Vagina (tissue), 2 donors: Measurements from ENCODE around the gene AKAP7. TPM values are rescaled to one million over a fixed set of nuclear protein-coding genes. Genes with fewer than 3 reads are reported as not detected.
"Not testable (repeated sequence)": the region's sequence is repeated elsewhere in the genome, so short reads cannot be mapped to it uniquely, and the experiment has no call there.

Source experiments
- DNase-seq, 2 donors: peaks; one replicate each; pipeline ENCODE4 v3.0.0-alpha.2; 2017; ENCODE audit errors: extremely low spot score in 2 of 2
- H3K27ac ChIP-seq: fragments of 200-600 bp; sonication (generic); one replicate; pipeline ENCODE4 v1.5.1; 2019
- H3K27me3 ChIP-seq: fragments of 200-600 bp; sonication (generic); one replicate; pipeline ENCODE4 v1.5.1; 2019
- H3K36me3 ChIP-seq, 2 donors: fragments of 200-600 bp; sonication (generic); one replicate each; pipeline ENCODE4 v1.5.1; 2017 to 2019
- H3K4me1 ChIP-seq: fragments of 200-600 bp; sonication (generic); one replicate; pipeline ENCODE4 v1.5.1; 2019
- H3K4me3 ChIP-seq, 2 donors: fragments of 200-600 bp; sonication (generic); 1 replicate in 1 of 2; 2 replicates in 1 of 2; pipeline ENCODE4 v1.5.1; 2016 to 2019
- H3K9me3 ChIP-seq: fragments of 200-600 bp; sonication (generic); one replicate; pipeline ENCODE4 v1.5.1; 2019
- CTCF ChIP-seq, 3 experiments: fragments of 450-650 bp in 2 of 3; fragments of 200-600 bp in 1 of 3; sonication (generic) in 1 of 3; IDR thresholded peaks; one replicate each; pipeline ENCODE4 v1.5.1; 2017 to 2019; ENCODE audit warnings: antibody characterized with exemption in 3 of 3, mild to moderate bottlenecking in 2 of 3, moderate library complexity in 2 of 3
- POLR2A ChIP-seq, 2 donors: fragments of 450-650 bp; IDR thresholded peaks; one replicate each; pipeline ENCODE4 v1.6.1; 2017; ENCODE audit warnings: antibody characterized with exemption in 2 of 2, mild to moderate bottlenecking in 2 of 2, moderate library complexity in 2 of 2
- POLR2AphosphoS5 ChIP-seq, 2 donors: sonication (generic); formaldehyde crosslinking; IDR thresholded peaks; one replicate each; pipeline ENCODE4 v1.9.0; 2017; ENCODE audit warnings: antibody characterized with exemption in 2 of 2, mild to moderate bottlenecking in 2 of 2, low read depth in 1 of 2; ENCODE audit not compliant: insufficient read depth in 1 of 2
- intact Hi-C: fragments of 100-400 bp; cut with DNase I; formaldehyde crosslinking; loops from one replicate; pipeline ENCODE4 v1.15.1; 2023
- total RNA-seq: library from RNA; depleted of rRNA; stranded (reverse); fragments of >200 nt; gene quantifications from one replicate; pipeline ENCODE4 v1.2.3, GENCODE V29; 2016

Gene AKAP7
- total RNA-seq, 1 donor from 2014 or later, result 6.4 TPM

GRCh38 chr6:131295081-131295480, 159.8 kb downstream of the AKAP7 start:
- intact Hi-C loops, result no loop called here
- Histone ChIP-seq H3K36me3 (no peaks in the 10 kb centered on the region), H3K27ac (no peak overlapping the region), H3K4me3 (no peak overlapping the region), H3K4me1 (no peaks in the 10 kb centered on the region), H3K27me3 (no peaks in the 10 kb centered on the region), H3K9me3 (no peaks in the 10 kb centered on the region)
- DNase-seq, result no peak
- TF ChIP-seq POLR2A (IDR thresholded peaks at IDR 0.05) (no peak), POLR2AphosphoS5 (IDR thresholded peaks at IDR 0.05; ENCODE audit: insufficient read depth in 1 of 2, low read depth in 1 of 2) (no peak), CTCF (IDR thresholded peaks at IDR 0.05) (no peak)

- H3K36me3 ChIP-seq, intact Hi-C loops, H3K4me3 ChIP-seq, H3K27me3 ChIP-seq, H3K27ac ChIP-seq, H3K4me1 ChIP-seq, H3K9me3 ChIP-seq, DNase-seq: not testable (repeated sequence)
These were observed 165.6 kb downstream of the AKAP7 start for GRCh38 chr6:131300826-131301225.

- Histone ChIP-seq H3K27ac (no peak overlapping the region), H3K36me3 (no peaks in the 10 kb centered on the region), H3K9me3 (no peaks in the 10 kb centered on the region), H3K4me1 (no peaks in the 10 kb centered on the region), H3K4me3 (no peak overlapping the region), H3K27me3 (no peaks in the 10 kb centered on the region)
- intact Hi-C loops, result no loop called here
- TF ChIP-seq POLR2A (IDR thresholded peaks at IDR 0.05) (no peak), CTCF (IDR thresholded peaks at IDR 0.05) (no peak), POLR2AphosphoS5 (IDR thresholded peaks at IDR 0.05; ENCODE audit: insufficient read depth in 1 of 2, low read depth in 1 of 2) (no peak)
- no peak for DNase-seq
These were observed 168.2 kb downstream of the AKAP7 start for GRCh38 chr6:131303338-131303930.

GRCh38 chr6:131305037-131305850, 170.0 kb downstream of the AKAP7 start:
- Histone ChIP-seq H3K27ac (no peak overlapping the region), H3K4me1 (no peaks in the 10 kb centered on the region), H3K4me3 (no peak overlapping the region), H3K27me3 (no peaks in the 10 kb centered on the region), H3K36me3 (no peaks in the 10 kb centered on the region), H3K9me3 (no peaks in the 10 kb centered on the region)
- intact Hi-C loops, result no loop called here
- TF ChIP-seq CTCF (IDR thresholded peaks at IDR 0.05) (no peak), POLR2AphosphoS5 (IDR thresholded peaks at IDR 0.05; ENCODE audit: insufficient read depth in 1 of 2, low read depth in 1 of 2) (no peak), POLR2A (IDR thresholded peaks at IDR 0.05) (no peak)
- no peak for DNase-seq

GRCh38 chr6:131309437-131309836, 174.2 kb downstream of the AKAP7 start:
- H3K9me3 ChIP-seq, result no peaks in the 10 kb centered on the region
- TF ChIP-seq POLR2AphosphoS5 (IDR thresholded peaks at IDR 0.05; ENCODE audit: insufficient read depth in 1 of 2, low read depth in 1 of 2) (no peak), CTCF (IDR thresholded peaks at IDR 0.05) (no peak), POLR2A (IDR thresholded peaks at IDR 0.05) (no peak)

More at GRCh38 chr6:131309437-131309836, 174.2 kb downstream of the AKAP7 start:
- no peak for DNase-seq
- intact Hi-C loops, result no loop called here
- Histone ChIP-seq H3K27me3 (no peaks in the 10 kb centered on the region), H3K4me1 (no peaks in the 10 kb centered on the region), H3K4me3 (no peak overlapping the region), H3K27ac (no peak overlapping the region), H3K36me3 (no peaks in the 10 kb centered on the region)
